HEK293 (cell line): Measurements from ENCODE around the gene NCEH1.

Experiments used
- CTCF ChIA-PET: fragments of 350-600 bp; formaldehyde crosslinking; extraction: SDS; loops from one replicate; lab custom pipeline; 2021; ENCODE audit warnings: antibody characterized with exemption; lab: Yijun Ruan, JAX
- POLR2A ChIA-PET: fragments of 300-600 bp; formaldehyde crosslinking; extraction: SDS; loops from one replicate; lab custom pipeline; 2020; ENCODE audit warnings: antibody characterized with exemption, inconsistent platforms; lab: Yijun Ruan, JAX
- H3K27ac ChIP-seq: fragments of 200-500 bp; sonication (Bioruptor generic); 2 replicates; pipeline ENCODE4 v1.5.1; 2014; ENCODE audit warnings: low read depth, low read length, control low read depth, inconsistent platforms; ENCODE audit errors: extremely low read depth
- H3K36me3 ChIP-seq, 2 experiments: fragments of 200-500 bp in 1 of 2; sonication (Bioruptor generic) in 1 of 2; 1 replicate in 1 of 2; 2 replicates in 1 of 2; pipeline ENCODE4 v1.5.1; 2014 to 2017; ENCODE audit warnings: inconsistent platforms in 2 of 2, low read length in 2 of 2; ENCODE audit not compliant: control insufficient read depth in 2 of 2, insufficient read depth in 1 of 2
- H3K4me1 ChIP-seq: fragments of 200-500 bp; sonication (Bioruptor generic); 2 replicates; pipeline ENCODE4 v1.5.1; 2014; ENCODE audit warnings: mild to moderate bottlenecking, low read length, inconsistent platforms; ENCODE audit not compliant: control insufficient read depth, insufficient read depth
- H3K4me3 ChIP-seq: 2 replicates; pipeline ENCODE4 v1.5.1; 2011; ENCODE audit warnings: low read depth, mild to moderate bottlenecking, control low read depth, low read length, moderate library complexity
- H3K9me3 ChIP-seq: fragments of 200-500 bp; sonication (Bioruptor generic); 2 replicates; pipeline ENCODE4 v1.5.1; 2014; ENCODE audit warnings: low read depth, low read length, inconsistent platforms; ENCODE audit not compliant: control insufficient read depth, insufficient read depth
- ZNF19 ChIP-seq: fragments of 450-650 bp; formaldehyde crosslinking; IDR thresholded peaks from 2 replicates; pipeline ENCODE4; 2016; ENCODE audit warnings: missing biosample characterization, missing genetic modification characterization, low read depth
- ZNF239 ChIP-seq: fragments of 450-650 bp; formaldehyde crosslinking; IDR thresholded peaks from 2 replicates; pipeline ENCODE4 v1.5.1; 2016; ENCODE audit warnings: missing biosample characterization, missing genetic modification characterization
- ZNF391 ChIP-seq: fragments of 450-650 bp; formaldehyde crosslinking; IDR thresholded peaks from 2 replicates; pipeline ENCODE4 v1.5.1; 2016; ENCODE audit warnings: low read depth, missing biosample characterization, missing genetic modification characterization, borderline replicate concordance
- ZNF610 ChIP-seq: fragments of 450-650 bp; formaldehyde crosslinking; IDR thresholded peaks from 2 replicates; pipeline ENCODE4 v1.5.1; 2016; ENCODE audit warnings: missing biosample characterization, missing genetic modification characterization, borderline replicate concordance
- ZNF623 ChIP-seq: fragments of 450-650 bp; formaldehyde crosslinking; IDR thresholded peaks from 2 replicates; pipeline ENCODE4 v1.5.1; 2016; ENCODE audit warnings: missing biosample characterization, missing genetic modification characterization
- ZNF626 ChIP-seq: fragments of 450-650 bp; sonication (Bioruptor Pico); formaldehyde crosslinking; IDR thresholded peaks from 2 replicates; pipeline ENCODE4 v1.5.1; 2018; ENCODE audit warnings: missing biosample characterization, missing genetic modification characterization, inconsistent platforms
- ZNF658 ChIP-seq: fragments of 450-650 bp; formaldehyde crosslinking; IDR thresholded peaks from 2 replicates; pipeline ENCODE4; 2016; ENCODE audit warnings: missing biosample characterization, missing genetic modification characterization
- ZNF660 ChIP-seq: fragments of 450-650 bp; IDR thresholded peaks from 2 replicates; pipeline ENCODE4 v1.5.1; 2018; ENCODE audit warnings: missing biosample characterization, mild to moderate bottlenecking, missing genetic modification characterization
- ZNF76 ChIP-seq: fragments of 450-650 bp; formaldehyde crosslinking; IDR thresholded peaks from 2 replicates; pipeline ENCODE4; 2016; ENCODE audit warnings: low read depth, missing biosample characterization, missing genetic modification characterization, borderline replicate concordance
- ZNF768 ChIP-seq: fragments of 450-650 bp; formaldehyde crosslinking; IDR thresholded peaks from 2 replicates; pipeline ENCODE4 v1.5.1; 2018; ENCODE audit warnings: missing biosample characterization, mild to moderate bottlenecking, missing genetic modification characterization
- TF ChIP-seq, protein P1 (sequence below): fragments of 450-650 bp; formaldehyde crosslinking; IDR thresholded peaks from 2 replicates; pipeline ENCODE4 v1.5.1; 2016; ENCODE audit warnings: missing biosample characterization, missing genetic modification characterization
- TF ChIP-seq, protein P2 (sequence below): fragments of 450-650 bp; formaldehyde crosslinking; IDR thresholded peaks from 2 replicates; pipeline ENCODE4 v1.5.1; 2017; ENCODE audit warnings: missing biosample characterization, missing genetic modification characterization
- TF ChIP-seq, protein P3 (sequence below): fragments of 450-650 bp; formaldehyde crosslinking; conservative IDR thresholded peaks from 2 replicates; pipeline ENCODE4 v1.5.1; 2016; ENCODE audit warnings: low read depth, missing biosample characterization, missing genetic modification characterization
- TF ChIP-seq, protein P4 (sequence below): fragments of 450-650 bp; formaldehyde crosslinking; IDR thresholded peaks from 2 replicates; pipeline ENCODE4 v1.5.1; 2016; ENCODE audit warnings: missing biosample characterization, missing genetic modification characterization, borderline replicate concordance

Gene NCEH1

DNA sequence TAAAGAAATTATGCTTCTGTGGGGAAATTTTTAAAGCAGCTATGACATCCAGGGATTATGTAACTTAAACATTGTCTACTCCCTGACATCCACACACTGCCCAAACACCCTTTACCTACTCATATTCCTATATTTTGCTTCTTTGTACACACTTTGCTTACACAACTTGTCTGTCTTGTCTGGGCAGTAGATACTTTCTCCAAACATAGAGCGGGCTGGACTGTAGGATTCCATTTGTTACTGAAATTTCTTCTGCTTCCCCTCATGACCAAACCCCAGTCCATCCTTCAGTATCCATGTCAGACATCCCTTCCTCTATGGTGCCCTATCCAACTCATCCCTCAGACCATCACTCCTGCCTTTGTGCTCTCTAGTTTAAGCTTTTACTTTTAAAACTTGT, 19.9 kb downstream of the NCEH1 start:
- Histone ChIP-seq H3K27ac (no peak overlapping the region), H3K4me3 (no peak overlapping the region), H3K36me3 (no peaks in the 10 kb centered on the region), H3K9me3 (no peaks in the 10 kb centered on the region), H3K4me1 (no peaks in the 10 kb centered on the region)
- TF ChIP-seq, protein P1, sequence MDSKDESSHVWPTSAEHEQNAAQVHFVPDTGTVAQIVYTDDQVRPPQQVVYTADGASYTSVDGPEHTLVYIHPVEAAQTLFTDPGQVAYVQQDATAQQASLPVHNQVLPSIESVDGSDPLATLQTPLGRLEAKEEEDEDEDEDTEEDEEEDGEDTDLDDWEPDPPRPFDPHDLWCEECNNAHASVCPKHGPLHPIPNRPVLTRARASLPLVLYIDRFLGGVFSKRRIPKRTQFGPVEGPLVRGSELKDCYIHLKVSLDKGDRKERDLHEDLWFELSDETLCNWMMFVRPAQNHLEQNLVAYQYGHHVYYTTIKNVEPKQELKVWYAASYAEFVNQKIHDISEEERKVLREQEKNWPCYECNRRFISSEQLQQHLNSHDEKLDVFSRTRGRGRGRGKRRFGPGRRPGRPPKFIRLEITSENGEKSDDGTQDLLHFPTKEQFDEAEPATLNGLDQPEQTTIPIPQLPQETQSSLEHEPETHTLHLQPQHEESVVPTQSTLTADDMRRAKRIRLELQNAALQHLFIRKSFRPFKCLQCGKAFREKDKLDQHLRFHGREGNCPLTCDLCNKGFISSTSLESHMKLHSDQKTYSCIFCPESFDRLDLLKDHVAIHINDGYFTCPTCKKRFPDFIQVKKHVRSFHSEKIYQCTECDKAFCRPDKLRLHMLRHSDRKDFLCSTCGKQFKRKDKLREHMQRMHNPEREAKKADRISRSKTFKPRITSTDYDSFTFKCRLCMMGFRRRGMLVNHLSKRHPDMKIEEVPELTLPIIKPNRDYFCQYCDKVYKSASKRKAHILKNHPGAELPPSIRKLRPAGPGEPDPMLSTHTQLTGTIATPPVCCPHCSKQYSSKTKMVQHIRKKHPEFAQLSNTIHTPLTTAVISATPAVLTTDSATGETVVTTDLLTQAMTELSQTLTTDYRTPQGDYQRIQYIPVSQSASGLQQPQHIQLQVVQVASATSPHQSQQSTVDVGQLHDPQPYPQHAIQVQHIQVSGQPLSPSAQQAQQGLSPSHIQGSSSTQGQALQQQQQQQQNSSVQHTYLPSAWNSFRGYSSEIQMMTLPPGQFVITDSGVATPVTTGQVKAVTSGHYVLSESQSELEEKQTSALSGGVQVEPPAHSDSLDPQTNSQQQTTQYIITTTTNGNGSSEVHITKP: no peak
- TF ChIP-seq ZNF610 (tag by site-specific recombination) (no peak), ZNF658 (tag by site-specific recombination) (no peak), ZNF626 (no peak)
- TF ChIP-seq, protein P2, sequence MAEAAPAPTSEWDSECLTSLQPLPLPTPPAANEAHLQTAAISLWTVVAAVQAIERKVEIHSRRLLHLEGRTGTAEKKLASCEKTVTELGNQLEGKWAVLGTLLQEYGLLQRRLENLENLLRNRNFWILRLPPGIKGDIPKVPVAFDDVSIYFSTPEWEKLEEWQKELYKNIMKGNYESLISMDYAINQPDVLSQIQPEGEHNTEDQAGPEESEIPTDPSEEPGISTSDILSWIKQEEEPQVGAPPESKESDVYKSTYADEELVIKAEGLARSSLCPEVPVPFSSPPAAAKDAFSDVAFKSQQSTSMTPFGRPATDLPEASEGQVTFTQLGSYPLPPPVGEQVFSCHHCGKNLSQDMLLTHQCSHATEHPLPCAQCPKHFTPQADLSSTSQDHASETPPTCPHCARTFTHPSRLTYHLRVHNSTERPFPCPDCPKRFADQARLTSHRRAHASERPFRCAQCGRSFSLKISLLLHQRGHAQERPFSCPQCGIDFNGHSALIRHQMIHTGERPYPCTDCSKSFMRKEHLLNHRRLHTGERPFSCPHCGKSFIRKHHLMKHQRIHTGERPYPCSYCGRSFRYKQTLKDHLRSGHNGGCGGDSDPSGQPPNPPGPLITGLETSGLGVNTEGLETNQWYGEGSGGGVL (tag by site-specific recombination): no peak
- TF ChIP-seq, protein P3, sequence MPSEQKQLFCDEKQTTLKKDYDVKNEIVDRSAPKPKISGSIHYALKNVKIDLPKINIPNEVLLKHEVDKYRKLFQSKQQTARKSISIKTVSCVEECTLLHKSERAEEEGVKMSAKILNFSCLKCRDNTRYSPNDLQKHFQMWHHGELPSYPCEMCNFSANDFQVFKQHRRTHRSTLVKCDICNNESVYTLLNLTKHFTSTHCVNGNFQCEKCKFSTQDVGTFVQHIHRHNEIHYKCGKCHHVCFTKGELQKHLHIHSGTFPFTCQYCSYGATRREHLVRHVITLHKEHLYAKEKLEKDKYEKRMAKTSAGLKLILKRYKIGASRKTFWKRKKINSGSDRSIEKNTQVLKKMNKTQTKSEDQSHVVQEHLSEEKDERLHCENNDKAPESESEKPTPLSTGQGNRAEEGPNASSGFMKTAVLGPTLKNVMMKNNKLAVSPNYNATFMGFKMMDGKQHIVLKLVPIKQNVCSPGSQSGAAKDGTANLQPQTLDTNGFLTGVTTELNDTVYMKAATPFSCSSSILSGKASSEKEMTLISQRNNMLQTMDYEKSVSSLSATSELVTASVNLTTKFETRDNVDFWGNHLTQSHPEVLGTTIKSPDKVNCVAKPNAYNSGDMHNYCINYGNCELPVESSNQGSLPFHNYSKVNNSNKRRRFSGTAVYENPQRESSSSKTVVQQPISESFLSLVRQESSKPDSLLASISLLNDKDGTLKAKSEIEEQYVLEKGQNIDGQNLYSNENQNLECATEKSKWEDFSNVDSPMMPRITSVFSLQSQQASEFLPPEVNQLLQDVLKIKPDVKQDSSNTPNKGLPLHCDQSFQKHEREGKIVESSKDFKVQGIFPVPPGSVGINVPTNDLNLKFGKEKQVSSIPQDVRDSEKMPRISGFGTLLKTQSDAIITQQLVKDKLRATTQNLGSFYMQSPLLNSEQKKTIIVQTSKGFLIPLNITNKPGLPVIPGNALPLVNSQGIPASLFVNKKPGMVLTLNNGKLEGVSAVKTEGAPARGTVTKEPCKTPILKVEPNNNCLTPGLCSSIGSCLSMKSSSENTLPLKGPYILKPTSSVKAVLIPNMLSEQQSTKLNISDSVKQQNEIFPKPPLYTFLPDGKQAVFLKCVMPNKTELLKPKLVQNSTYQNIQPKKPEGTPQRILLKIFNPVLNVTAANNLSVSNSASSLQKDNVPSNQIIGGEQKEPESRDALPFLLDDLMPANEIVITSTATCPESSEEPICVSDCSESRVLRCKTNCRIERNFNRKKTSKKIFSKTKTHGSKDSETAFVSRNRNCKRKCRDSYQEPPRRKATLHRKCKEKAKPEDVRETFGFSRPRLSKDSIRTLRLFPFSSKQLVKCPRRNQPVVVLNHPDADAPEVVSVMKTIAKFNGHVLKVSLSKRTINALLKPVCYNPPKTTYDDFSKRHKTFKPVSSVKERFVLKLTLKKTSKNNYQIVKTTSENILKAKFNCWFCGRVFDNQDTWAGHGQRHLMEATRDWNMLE (tag by site-specific recombination): no peak
- CTCF ChIA-PET: interaction anchor here (0.9 kb wide), 1 partner anchor 20 kb away, joined by 3 read pairs; the partner anchor contains the start of gene NCEH1
- POLR2A ChIA-PET: no interaction called here

DNA sequence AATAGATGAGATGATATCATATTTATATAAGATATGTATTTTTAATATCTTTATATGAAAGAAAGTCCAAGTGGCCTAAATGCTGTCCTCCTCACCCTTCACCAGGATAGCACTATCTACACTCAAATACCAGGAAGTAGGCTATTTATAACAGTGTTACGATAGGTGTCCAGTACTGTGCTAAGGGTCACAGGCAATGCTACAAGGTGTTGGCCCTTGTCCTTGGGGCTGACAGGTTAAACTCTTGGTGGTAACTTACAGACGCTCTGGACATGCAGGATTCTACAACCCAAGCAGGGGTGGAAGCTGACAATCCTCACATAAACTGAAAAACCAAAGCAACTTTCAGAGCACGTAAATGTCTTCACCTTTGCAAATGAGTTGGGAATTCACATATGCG, 22.3 kb downstream of the NCEH1 start:
- no peak overlapping the region for H3K4me3 ChIP-seq
- no peaks in the 10 kb centered on the region for H3K36me3 ChIP-seq
- H3K27ac ChIP-seq: no peak overlapping the region
- CTCF ChIA-PET: no interaction called here
- no peaks in the 10 kb centered on the region for H3K4me1 ChIP-seq
- no peak for TF ChIP-seq ZNF19 (tag by site-specific recombination)
- TF ChIP-seq ZNF391: no peak
- TF ChIP-seq, protein P4, sequence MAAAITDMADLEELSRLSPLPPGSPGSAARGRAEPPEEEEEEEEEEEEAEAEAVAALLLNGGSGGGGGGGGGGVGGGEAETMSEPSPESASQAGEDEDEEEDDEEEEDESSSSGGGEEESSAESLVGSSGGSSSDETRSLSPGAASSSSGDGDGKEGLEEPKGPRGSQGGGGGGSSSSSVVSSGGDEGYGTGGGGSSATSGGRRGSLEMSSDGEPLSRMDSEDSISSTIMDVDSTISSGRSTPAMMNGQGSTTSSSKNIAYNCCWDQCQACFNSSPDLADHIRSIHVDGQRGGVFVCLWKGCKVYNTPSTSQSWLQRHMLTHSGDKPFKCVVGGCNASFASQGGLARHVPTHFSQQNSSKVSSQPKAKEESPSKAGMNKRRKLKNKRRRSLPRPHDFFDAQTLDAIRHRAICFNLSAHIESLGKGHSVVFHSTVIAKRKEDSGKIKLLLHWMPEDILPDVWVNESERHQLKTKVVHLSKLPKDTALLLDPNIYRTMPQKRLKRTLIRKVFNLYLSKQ (tag by site-specific recombination): no peak
- no peak for TF ChIP-seq ZNF623 (tag by site-specific recombination)
- no peak for TF ChIP-seq ZNF239 (tag by site-specific recombination)
- TF ChIP-seq ZNF660: no peak
- TF ChIP-seq ZNF768: no peak
- no peak for TF ChIP-seq ZNF76 (tag by site-specific recombination)
- TF ChIP-seq, all 188 proteins: peak for 0
- H3K9me3 ChIP-seq: no peaks in the 10 kb centered on the region
- POLR2A ChIA-PET: no interaction called here
